GM18526 (cell line): ENCODE results near the gene SULT1C4.

ENCODE experiments used
- POLR2A ChIP-seq: IDR thresholded peaks from 3 replicates; pipeline ENCODE4 v1.6.1; 2011; ENCODE audit not compliant: insufficient read length; ENCODE audit errors: extremely low read depth

Gene SULT1C4

DNA sequence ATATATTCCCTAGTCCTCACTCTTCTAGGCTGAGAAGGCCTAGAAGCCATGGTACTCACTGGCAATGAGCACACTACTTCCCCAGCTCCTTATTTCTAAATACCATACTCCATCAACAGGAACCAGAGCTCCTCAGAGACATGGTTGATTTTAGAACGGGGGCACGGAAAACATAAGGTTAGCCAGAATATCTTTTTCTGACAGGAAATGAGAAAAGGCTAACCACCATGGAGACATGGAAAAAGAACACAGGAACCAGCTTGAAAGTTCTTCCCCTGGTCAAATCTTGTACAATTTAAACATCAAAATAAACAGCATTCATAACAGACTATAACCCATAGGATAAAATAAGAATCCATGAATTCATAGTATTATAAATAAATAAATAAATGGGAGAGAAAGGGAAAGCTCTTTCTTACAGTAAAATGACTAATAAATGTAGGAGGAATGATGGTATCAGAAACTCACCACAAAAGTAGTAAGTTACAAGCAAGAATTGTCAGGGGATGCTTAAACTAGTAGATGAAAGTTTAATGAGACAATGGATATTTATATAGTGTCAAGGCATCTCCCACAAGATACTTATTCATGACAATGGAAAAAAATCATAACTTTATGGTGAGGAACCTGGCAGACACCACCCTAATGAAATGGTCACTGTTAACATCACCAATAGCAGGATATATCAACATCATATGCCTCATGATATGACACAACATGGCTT lies 50.7 kb downstream of the SULT1C4 start:
- TF ChIP-seq POLR2A, result no peak

DNA sequence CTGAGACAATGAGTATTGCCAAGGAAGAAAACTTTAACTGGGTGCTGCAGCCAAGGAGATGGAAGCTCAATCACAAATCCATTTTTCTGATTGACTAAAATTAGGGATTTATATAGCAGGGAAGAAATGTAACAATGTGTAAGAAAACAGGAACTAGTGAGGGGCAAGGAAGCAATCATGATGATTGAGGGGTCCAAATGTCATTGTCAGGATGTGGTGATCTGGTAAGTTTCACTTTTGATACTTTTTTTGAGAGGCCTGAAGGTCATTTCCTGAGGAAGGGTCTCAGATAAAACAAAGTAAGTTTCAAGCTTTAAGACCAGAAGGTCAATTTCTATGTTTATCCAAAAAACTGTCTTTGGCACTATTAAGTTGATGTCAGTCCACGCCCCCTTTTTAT lies 59.2 kb downstream of the SULT1C4 start:
- TF ChIP-seq POLR2A, result no peak
